HG03342 (cell line): Measurements from ENCODE around the gene ITGA5.

Experiments
- ATAC-seq: cut with Tn5 transposase; IDR thresholded peaks from one replicate; pipeline ENCODE4 v1.9.1; 2021; ENCODE audit warnings: mild to moderate bottlenecking, moderate library complexity; ENCODE audit not compliant: unreplicated experiment

The ITGA5 gene

DNA sequence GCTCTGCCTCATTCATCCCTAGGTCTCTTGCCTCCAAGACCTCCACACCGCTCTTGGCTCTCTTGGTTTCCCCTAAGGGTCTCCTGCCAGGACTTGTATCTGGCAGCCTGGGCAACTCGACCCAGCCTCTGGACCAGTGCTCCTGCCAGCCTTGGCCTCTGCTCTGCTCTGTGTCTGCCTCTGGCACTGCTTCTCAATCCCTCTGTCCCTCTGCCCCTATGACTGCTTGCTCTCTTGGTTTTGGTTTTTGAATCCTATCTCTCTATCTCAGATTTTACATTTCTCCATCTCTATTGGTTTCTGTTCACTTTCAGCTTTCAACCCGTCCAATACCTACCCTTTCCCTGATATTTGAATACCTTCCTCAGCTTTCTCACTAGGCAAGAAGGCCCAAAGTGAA, 6.3 kb downstream of the ITGA5 start:
- ATAC-seq = no peak

DNA sequence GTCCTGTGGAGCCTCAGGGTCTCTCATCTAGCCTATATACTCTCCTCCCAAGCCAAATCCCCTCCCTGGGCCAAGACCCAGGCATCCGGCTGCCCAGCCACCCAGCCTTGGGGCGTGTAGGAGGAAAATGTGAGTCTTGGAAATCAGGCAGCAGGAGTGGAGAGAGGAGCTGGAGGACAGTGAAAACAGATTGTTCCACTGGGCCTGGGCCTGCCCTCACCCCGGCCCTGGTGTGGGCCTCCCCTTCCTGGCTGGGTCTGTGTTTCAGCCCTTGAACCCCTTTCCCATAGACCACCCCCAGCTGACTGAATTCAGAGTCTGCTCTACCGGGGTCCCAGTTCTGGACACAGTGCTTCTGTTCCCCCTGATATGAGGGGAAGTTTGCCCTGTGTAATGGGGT, 6.7 kb downstream of the ITGA5 start:
- no peak for ATAC-seq

GRCh38 chr12:54411391-54412241, 7.5 kb downstream of the ITGA5 start:
- no peak for ATAC-seq

- ATAC-seq = no peak
These were observed 9.8 kb downstream of the ITGA5 start for GRCh38 chr12:54409267-54409666.

GRCh38 chr12:54407183-54407905, 11.7 kb downstream of the ITGA5 start:
- no peak for ATAC-seq

- ATAC-seq = no peak
These were observed 13.5 kb downstream of the ITGA5 start for GRCh38 chr12:54405573-54405972.

- no peak for ATAC-seq
These were observed 14.0 kb downstream of the ITGA5 start for GRCh38 chr12:54405106-54405505.

GRCh38 chr12:54404061-54405004, 14.7 kb downstream of the ITGA5 start:
- no peak for ATAC-seq

DNA sequence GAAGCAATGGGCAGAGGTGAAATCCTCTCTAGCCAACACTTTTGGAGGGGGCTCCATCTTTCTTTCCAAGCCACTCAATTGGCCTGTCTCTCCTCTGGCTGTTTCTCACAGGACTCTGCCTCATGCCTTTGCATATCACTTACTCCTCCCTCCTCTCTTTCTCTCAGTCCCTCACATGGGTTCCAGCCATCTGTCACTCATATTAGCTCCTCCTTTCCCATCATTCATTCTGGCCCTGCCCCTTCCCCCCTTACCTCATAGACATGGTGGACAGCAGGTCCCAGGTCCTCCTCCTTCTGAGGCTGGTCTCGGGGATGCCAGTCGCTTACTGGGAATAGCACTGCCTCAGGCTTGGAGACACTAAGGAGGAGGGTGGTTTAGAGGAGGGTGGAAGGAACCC, 17.9 kb downstream of the ITGA5 start:
- ATAC-seq = no peak

DNA sequence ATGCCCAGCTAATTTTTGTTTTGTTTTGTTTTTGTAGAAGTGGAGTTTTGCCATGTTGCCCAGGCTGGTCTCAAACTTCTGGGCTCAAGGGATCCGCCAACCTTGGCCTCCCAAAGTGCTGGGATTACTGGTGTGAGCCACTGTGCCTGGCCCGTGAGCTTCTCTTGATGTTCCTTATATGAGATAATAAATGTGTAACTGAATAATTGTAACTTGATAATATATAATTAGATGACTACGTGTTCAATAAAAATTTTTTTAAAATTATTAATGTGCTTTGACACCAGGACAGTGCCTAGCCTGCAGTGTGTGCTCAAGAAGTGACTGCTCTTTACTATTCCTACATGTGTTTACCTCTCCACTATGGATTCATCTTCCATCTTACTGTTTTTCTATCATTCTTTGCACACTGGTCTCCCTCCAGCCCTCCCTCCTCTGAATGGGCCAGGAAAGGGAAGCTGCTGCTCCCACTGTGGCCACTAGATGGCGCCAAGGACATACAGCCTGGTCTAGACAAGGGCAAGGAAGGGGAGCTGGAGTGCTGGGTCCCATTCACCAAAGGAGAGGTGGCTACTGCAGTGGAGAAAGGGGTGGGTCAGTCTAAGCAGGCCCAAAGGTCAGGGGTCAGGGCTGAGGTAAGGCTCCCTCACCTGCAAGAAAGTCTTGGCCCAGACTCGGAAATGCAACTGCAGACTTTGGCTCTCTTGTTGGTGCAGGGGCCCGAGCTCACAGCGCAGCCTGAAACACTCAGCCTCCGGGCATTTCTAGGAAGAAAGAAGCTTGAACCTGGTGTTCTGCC, 19.9 kb downstream of the ITGA5 start:
- ATAC-seq = peak; percentile 84

DNA sequence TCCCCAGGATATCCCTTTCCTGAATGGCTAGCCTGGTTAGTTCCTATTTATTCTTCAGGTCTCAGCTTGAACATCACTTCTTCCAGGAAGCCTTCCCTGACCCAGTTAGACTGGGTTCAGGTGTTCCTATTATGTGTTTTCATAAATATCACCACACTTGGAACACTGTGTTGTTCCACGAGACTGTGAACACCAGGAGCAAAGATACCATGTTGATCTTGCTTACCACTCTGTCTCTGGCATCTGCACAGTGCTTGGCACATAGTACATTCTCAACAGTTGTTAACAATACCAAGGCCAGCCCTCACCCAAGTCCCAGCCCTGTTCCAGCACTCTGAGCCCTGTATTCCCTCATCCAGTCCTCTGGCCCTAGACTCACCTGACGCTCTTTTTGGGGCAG, 20.8 kb downstream of the ITGA5 start:
- ATAC-seq = no peak

DNA sequence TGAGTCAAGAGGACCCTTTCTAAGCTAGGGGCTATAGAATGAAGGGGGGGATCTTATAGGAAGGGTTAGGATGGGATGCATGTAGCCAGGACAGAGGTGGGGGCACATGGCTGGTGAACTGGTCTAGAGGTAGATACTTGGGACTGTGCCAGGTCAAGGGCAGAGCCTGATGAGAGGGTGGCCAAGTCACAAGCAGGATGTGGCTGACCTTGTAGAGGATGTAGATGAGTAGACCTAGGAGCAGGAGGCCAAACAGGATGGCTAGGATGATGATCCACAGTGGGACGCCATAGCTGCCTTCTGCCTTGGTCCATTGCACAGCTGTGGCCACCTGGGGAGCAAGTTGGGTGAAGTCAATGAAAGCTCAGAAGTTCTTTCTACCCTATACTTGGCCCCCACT, 21.9 kb downstream of the ITGA5 start:
- no peak for ATAC-seq

DNA sequence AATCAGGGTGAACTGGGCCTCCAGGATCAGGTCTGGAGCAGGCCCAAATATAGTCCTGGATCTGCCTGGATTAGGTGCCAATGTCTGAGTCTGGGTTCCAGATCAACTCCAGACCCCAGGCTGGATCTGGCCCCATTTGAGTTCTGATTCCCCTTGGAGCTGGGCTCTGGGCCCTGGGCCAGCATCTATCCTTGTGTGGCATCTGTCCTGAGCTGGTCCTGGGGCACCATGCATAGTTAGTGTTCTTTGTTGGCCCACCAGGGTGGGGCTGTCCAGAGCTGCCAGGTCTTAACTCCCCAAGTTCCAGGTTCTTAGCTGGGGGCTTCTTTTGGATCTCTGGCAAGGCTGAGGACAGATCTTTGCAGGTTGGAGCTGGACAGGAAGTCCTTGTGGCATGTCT, 23.5 kb downstream of the ITGA5 start:
- no peak for ATAC-seq

- ATAC-seq = no peak
These were observed 24.1 kb downstream of the ITGA5 start for GRCh38 chr12:54394986-54395385.

GRCh38 chr12:54394281-54394719, 24.8 kb downstream of the ITGA5 start:
- no peak for ATAC-seq

DNA sequence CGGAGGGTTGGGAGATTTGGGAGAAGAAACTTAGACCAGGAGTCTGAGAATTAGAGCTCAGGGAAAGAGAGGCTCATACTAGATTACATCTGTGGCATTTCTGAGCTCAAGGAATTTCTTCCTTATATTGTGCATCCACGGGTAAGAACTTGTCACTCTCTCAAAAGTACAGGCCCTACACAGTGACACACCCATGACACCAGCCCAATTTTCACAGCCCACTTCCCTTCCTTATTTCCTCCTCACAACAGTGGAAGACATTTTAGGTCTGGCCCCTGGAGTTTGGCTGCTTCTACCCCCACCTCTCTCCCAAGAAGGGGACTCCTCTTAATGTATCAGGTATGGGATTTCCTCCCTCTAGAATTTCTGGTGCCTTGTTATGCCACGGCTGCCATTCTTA, 25.3 kb downstream of the ITGA5 start:
- no peak for ATAC-seq

- no peak for ATAC-seq
These were observed 25.9 kb downstream of the ITGA5 start for GRCh38 chr12:54393207-54393609.

DNA sequence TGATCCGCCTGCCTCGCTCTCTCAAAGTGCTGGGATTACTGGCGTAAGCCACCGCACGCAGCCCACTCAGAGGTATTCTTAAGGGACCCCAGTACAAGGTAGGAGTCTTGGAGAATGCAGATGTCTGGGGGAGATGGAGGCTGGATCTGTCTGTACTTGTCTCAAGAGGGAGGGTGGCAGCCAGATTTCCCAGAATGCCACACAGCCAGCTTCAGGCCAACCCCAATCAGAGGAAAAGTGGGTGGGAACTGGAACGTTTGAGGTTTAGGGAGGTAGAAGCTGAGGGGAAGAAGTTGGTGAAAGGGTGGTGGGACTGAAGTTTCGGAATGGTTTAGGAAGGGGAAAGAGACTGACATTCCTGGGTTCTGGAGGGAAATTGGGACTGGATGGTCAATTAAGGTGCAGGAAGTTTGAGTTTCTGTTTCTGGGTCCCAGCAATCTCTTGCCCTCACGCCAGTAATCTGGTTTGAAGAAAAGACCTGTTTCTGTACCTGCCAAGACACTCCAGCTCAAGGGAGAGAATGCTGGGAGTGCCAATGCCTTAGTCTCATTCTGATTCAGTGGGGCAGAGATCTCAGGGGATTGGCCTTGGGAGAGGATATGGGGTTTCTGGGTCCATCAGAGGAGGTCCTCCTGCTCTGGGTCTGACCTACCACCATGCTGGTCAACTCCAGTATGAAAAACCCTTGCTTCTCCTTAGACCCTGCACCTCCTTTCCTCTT, 26.4 kb downstream of the ITGA5 start:
- ATAC-seq = no peak

GRCh38 chr12:54390668-54391551, 28.2 kb downstream of the ITGA5 start:
- no peak for ATAC-seq
